Esophagus muscularis mucosa (tissue), 4 donors: ENCODE data around the gene CUL2. TPM values are rescaled to one million over a fixed set of nuclear protein-coding genes. Genes with fewer than 3 reads are reported as not detected.
A peak's percentile ranks its signal among the peaks of the same experiment; 100 is the strongest.

Experiments
- DNase-seq: peaks from one replicate; pipeline ENCODE4 v3.0.0-alpha.2; 2017; ENCODE audit errors: extremely low spot score
- H3K27ac ChIP-seq, 4 donors: fragments of 200-600 bp; sonication (generic); replicated peaks in 1 of 4; 1 replicate in 3 of 4; 2 replicates in 1 of 4; pipeline ENCODE4 v1.5.1; 2016 to 2019; ENCODE audit warnings: mild to moderate bottlenecking in 1 of 4
- H3K27me3 ChIP-seq, 4 donors: fragments of 200-600 bp; sonication (generic); one replicate each; pipeline versions ENCODE4 v1.5.1 to v1.6.0; 2016 to 2019
- H3K36me3 ChIP-seq, 4 donors: fragments of 200-600 bp; sonication (generic); one replicate each; pipeline ENCODE4 v1.5.1; 2016 to 2019
- H3K4me1 ChIP-seq, 4 donors: fragments of 200-600 bp; sonication (generic); one replicate each; pipeline ENCODE4 v1.5.1; 2016 to 2019
- H3K4me3 ChIP-seq, 4 donors: fragments of 200-600 bp; sonication (generic); 1 replicate in 2 of 4; 2 replicates in 2 of 4; pipeline ENCODE4 v1.5.1; 2016 to 2019; ENCODE audit warnings: mild to moderate bottlenecking in 4 of 4, moderate library complexity in 1 of 4
- H3K9me3 ChIP-seq, 4 donors: fragments of 200-600 bp; sonication (generic); 1 replicate in 3 of 4; 2 replicates in 1 of 4; pipeline ENCODE4 v1.5.1; 2016 to 2019
- EP300 ChIP-seq: sonication (generic); formaldehyde crosslinking; IDR thresholded peaks from one replicate; pipeline ENCODE4 v1.6.1; 2017; ENCODE audit warnings: antibody characterized with exemption
- POLR2A ChIP-seq: fragments of 450-650 bp; IDR thresholded peaks from one replicate; pipeline ENCODE4 v1.6.1; 2017; ENCODE audit warnings: antibody characterized with exemption, moderate library complexity, mild to moderate bottlenecking, low read depth
- POLR2AphosphoS5 ChIP-seq, 2 donors: sonication (generic); formaldehyde crosslinking; IDR thresholded peaks; one replicate each; pipeline ENCODE4 v1.6.1; 2017; ENCODE audit warnings: antibody characterized with exemption in 2 of 2
- WGBS: methylation state at CpG from one replicate; pipeline ENCODE4 v1.1.5; 2018; 5-methylcytosine and 5-hydroxymethylcytosine counted together
- intact Hi-C: fragments of 100-400 bp; cut with DNase I; formaldehyde crosslinking; loops from one replicate; pipeline ENCODE4 v1.15.1; 2023
- total RNA-seq, 4 donors: library from RNA; depleted of rRNA; stranded (reverse); fragments of >200 nt; gene quantifications; one replicate each; pipeline versions ENCODE4 v1.1.0 to v1.2.1, GENCODE V29; 2016
- TF ChIP-seq, protein P1 (sequence below), 3 experiments: fragments of 200-600 bp in 2 of 3; fragments of 450-650 bp in 1 of 3; sonication (generic) in 2 of 3; IDR thresholded peaks; one replicate each; pipeline ENCODE4 v1.5.1; 2017 to 2019; ENCODE audit warnings: antibody characterized with exemption in 3 of 3, mild to moderate bottlenecking in 2 of 3, moderate library complexity in 1 of 3

Gene CUL2
- total RNA-seq, 4 donors from 2014 or later: 22.3 to 27.2 (median 23.1) TPM

DNA sequence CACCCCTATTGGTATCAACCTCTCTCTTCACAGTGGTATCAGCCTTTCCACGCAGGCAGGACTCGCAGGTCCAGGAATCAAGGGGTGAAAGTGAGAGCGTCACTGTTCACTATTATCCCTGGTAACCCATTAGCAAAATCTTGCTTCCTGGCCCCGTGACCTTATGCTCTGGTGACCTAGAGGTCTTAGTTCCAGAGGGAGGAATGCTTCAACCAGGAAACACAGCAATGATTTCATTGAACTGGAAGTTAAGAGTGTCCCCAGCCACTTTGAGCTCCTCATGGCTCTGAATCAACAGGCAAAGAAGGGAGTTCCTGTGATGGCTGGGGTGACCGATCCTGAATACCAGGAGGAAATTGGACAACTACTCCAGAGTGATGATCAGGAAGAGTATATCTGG lies 90.6 kb downstream of the CUL2 start:
- intact Hi-C loops: no loop called here
- Histone ChIP-seq H3K4me3 (no peak overlapping the region), H3K27ac (no peak overlapping the region), H3K9me3 (no peaks in the 10 kb centered on the region), H3K4me1 (peaks cover under 1 to 7% (median 4%) of the 10 kb centered on the region in 4 donors), H3K36me3 (no peaks in the 10 kb centered on the region), H3K27me3 (no peaks in the 10 kb centered on the region)
- 87% methylated on average over 5 of the region's 5 CpGs for WGBS
- TF ChIP-seq POLR2AphosphoS5 (IDR thresholded peaks at IDR 0.05) (no peak), POLR2A (no peak), EP300 (no peak)
- TF ChIP-seq, protein P1, sequence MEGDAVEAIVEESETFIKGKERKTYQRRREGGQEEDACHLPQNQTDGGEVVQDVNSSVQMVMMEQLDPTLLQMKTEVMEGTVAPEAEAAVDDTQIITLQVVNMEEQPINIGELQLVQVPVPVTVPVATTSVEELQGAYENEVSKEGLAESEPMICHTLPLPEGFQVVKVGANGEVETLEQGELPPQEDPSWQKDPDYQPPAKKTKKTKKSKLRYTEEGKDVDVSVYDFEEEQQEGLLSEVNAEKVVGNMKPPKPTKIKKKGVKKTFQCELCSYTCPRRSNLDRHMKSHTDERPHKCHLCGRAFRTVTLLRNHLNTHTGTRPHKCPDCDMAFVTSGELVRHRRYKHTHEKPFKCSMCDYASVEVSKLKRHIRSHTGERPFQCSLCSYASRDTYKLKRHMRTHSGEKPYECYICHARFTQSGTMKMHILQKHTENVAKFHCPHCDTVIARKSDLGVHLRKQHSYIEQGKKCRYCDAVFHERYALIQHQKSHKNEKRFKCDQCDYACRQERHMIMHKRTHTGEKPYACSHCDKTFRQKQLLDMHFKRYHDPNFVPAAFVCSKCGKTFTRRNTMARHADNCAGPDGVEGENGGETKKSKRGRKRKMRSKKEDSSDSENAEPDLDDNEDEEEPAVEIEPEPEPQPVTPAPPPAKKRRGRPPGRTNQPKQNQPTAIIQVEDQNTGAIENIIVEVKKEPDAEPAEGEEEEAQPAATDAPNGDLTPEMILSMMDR (IDR thresholded peaks at IDR 0.05): no peak
- no peak for DNase-seq

DNA sequence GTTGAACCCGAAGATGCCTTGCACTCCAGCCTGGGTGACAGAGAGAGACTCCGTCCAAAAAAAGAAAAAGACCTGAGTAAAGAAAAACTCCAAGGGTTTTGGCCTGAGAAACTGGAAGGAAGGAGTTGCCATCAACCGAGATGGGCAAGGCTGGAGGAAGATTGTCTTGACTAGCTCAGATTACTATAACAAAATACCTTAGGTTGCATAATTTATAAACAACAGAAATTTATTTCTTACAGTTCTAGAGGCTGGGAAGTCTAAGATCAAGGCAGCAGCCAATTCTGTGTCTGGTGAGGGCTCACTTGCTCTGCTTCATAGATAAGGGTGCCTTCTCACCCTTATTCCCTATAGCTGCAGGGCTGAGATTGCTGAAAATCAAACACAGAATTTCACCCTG lies 91.2 kb downstream of the CUL2 start:
- intact Hi-C loops: no loop called here
- WGBS: 93% methylated on average over 3 of the region's 3 CpGs
- TF ChIP-seq EP300 (no peak), POLR2A (no peak), POLR2AphosphoS5 (IDR thresholded peaks at IDR 0.05) (no peak)
- TF ChIP-seq, protein P1 (IDR thresholded peaks at IDR 0.05): no peak
- no peak overlapping the region for H3K4me3 ChIP-seq
- H3K27me3 ChIP-seq: no peaks in the 10 kb centered on the region
- peaks cover 4 to 9% (median 7%) of the 10 kb centered on the region in 4 donors for H3K4me1 ChIP-seq
- H3K27ac ChIP-seq: no peak overlapping the region
- no peak for DNase-seq
- H3K36me3 ChIP-seq: no peaks in the 10 kb centered on the region
- H3K9me3 ChIP-seq: no peaks in the 10 kb centered on the region

DNA sequence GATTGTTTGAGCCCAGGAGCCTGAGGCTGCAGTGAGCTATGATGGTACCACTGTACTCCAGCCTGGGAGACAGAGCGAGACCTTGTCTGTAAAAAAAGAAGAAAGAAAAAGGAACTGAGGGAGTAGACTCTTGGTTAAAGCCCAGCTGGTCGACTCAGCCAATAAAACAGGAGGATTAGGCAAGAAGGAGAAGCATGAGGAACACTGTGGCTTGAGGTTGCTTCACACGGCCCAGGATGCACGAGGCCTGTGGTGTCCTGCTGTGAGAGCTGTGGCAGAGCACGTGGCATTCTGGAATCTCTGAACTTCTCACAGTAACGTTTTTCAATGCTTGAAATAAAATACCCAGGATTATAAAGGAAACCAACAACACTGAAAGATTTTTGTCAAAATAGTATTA lies 93.3 kb downstream of the CUL2 start:
- Histone ChIP-seq H3K4me3 (no peak overlapping the region), H3K36me3 (no peaks in the 10 kb centered on the region), H3K4me1 (peaks cover 4 to 9% (median 7%) of the 10 kb centered on the region in 4 donors), H3K9me3 (no peaks in the 10 kb centered on the region), H3K27me3 (no peaks in the 10 kb centered on the region), H3K27ac (no peak overlapping the region)
- TF ChIP-seq POLR2A (no peak), POLR2AphosphoS5 (IDR thresholded peaks at IDR 0.05) (no peak), EP300 (no peak)
- TF ChIP-seq, protein P1 (IDR thresholded peaks at IDR 0.05): no peak
- DNase-seq: no peak
- intact Hi-C loops: no loop called here
- WGBS: 72% methylated on average over 6 of the region's 6 CpGs

DNA sequence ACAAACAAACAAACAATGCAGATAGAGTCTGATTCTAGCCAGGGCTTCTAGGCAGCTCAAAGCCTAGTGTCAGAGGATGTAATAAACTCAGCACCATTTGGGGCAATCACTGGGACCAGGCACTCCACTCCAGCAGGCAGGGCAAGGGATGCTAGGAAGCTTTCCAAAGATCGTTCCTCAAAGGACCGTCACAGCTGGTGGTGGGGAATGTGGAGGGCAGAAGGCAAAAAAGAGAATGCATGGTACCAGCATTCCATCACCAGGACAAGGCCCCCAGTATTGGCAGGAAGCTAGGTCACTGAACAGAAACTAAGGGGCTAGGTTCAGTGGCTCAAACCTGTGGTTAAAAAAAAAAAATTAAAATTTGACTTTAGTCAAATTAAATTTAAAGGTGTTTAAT lies 94.2 kb downstream of the CUL2 start:
- no peak for DNase-seq
- 75% methylated on average over 2 of the region's 2 CpGs for WGBS
- intact Hi-C loops: no loop called here
- H3K4me3 ChIP-seq: no peak overlapping the region
- H3K27me3 ChIP-seq: no peaks in the 10 kb centered on the region
- no peak overlapping the region for H3K27ac ChIP-seq
- no peaks in the 10 kb centered on the region for H3K36me3 ChIP-seq
- TF ChIP-seq POLR2AphosphoS5 (IDR thresholded peaks at IDR 0.05) (no peak), EP300 (no peak), POLR2A (no peak)
- TF ChIP-seq, protein P1 (IDR thresholded peaks at IDR 0.05): no peak
- peaks cover 4 to 9% (median 7%) of the 10 kb centered on the region in 4 donors for H3K4me1 ChIP-seq
- H3K9me3 ChIP-seq: no peaks in the 10 kb centered on the region

DNA sequence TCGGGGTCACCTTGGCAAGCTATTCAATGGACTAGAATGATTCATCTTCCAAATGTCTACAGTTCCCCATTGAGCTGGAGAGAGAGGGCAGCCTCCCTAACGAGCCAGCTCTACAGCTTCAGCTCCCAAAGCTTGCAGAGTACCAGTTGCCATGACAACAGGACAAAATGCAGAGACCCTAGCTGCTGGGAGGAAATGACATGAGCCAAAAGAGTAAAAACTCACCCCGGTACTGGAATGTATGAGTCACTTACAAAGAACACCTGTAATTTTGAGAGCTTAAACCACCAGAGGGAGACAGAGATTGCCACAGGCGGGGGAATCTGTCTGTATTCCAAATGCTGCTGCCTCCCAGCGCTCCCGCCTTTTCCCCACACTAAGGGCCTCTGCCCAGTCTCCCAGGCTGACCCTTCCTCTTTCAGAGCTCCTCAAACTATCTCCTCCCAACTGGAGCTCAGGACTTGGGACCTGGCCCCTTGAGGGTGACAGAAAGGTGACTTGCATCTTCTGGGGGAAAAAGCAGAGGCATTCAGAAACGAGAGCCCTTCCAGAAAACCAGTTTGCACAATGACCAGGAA lies 95.5 kb downstream of the CUL2 start:
- no peaks in the 10 kb centered on the region for H3K27me3 ChIP-seq
- TF ChIP-seq POLR2A (no peak), EP300 (no peak), POLR2AphosphoS5 (IDR thresholded peaks at IDR 0.05) (no peak)
- TF ChIP-seq, protein P1 (IDR thresholded peaks at IDR 0.05): peak; percentile 55 to 69 (median 60)
- no peak overlapping the region for H3K4me3 ChIP-seq
- no peaks in the 10 kb centered on the region for H3K36me3 ChIP-seq
- no peak overlapping the region for H3K27ac ChIP-seq
- H3K9me3 ChIP-seq: no peaks in the 10 kb centered on the region
- no peak for DNase-seq
- 30% methylated on average over 7 of the region's 7 CpGs for WGBS
- intact Hi-C loops: no loop called here
- H3K4me1 ChIP-seq: peaks cover 4 to 9% (median 7%) of the 10 kb centered on the region in 4 donors
